PFSK-1 (cell line): ENCODE results near the gene ZNF609.

Experiments
- POLR2AphosphoS5 ChIP-seq: IDR thresholded peaks from 2 replicates; pipeline ENCODE4 v1.6.1; 2012; ENCODE audit warnings: low read depth, mild to moderate bottlenecking, control low read depth, low read length, moderate library complexity
- TF ChIP-seq, protein P1 (sequence below), 2 experiments: IDR thresholded peaks; 2 replicates each; pipeline versions ENCODE4 v1.6.1 to v1.8.0; 2011 to 2012; ENCODE audit warnings: low read depth in 2 of 2, low read length in 2 of 2, control low read depth in 1 of 2, inconsistent platforms in 1 of 2, mild to moderate bottlenecking in 1 of 2, moderate library complexity in 1 of 2; ENCODE audit not compliant: insufficient read depth in 1 of 2

DNA sequence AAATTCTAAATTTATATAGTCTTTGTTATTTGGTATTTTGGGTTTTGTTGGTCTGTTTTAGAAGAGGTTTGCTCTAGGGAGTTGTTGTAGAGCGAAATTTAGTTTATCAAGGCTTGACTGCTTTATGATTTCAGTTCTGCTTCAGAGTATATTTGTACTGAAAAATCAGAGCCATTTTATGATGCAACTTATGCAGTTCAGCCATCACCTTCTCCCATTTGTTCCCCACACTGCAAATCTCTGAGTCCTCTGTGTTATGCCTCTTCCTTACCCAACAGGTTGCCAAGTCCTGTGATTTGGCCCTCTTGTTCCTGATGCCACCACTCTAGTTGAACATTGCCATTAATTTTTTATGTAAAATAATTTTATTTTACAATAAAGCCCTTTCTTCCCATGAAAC lies 140.4 kb downstream of the ZNF609 start:
- no peak for TF ChIP-seq POLR2AphosphoS5
- TF ChIP-seq, protein P1, sequence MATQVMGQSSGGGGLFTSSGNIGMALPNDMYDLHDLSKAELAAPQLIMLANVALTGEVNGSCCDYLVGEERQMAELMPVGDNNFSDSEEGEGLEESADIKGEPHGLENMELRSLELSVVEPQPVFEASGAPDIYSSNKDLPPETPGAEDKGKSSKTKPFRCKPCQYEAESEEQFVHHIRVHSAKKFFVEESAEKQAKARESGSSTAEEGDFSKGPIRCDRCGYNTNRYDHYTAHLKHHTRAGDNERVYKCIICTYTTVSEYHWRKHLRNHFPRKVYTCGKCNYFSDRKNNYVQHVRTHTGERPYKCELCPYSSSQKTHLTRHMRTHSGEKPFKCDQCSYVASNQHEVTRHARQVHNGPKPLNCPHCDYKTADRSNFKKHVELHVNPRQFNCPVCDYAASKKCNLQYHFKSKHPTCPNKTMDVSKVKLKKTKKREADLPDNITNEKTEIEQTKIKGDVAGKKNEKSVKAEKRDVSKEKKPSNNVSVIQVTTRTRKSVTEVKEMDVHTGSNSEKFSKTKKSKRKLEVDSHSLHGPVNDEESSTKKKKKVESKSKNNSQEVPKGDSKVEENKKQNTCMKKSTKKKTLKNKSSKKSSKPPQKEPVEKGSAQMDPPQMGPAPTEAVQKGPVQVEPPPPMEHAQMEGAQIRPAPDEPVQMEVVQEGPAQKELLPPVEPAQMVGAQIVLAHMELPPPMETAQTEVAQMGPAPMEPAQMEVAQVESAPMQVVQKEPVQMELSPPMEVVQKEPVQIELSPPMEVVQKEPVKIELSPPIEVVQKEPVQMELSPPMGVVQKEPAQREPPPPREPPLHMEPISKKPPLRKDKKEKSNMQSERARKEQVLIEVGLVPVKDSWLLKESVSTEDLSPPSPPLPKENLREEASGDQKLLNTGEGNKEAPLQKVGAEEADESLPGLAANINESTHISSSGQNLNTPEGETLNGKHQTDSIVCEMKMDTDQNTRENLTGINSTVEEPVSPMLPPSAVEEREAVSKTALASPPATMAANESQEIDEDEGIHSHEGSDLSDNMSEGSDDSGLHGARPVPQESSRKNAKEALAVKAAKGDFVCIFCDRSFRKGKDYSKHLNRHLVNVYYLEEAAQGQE (IDR thresholded peaks at IDR 0.05; ENCODE audit: insufficient read depth in 1 of 2, low read depth in 2 of 2, low read length in 2 of 2), result no peak
